Endodermal cell (in vitro differentiated cells): ENCODE measurements around the gene ADGRD2. TPM values are rescaled to one million over a fixed set of nuclear protein-coding genes. Genes with fewer than 3 reads are reported as not detected.

Experiments
- DNase-seq: peaks from one replicate; pipeline ENCODE4 v3.0.0-alpha.2; 2017
- H3K27ac ChIP-seq: 2 replicates; pipeline ENCODE4 v1.5.1; 2013; ENCODE audit warnings: mild to moderate bottlenecking, low read depth, low read length, moderate library complexity
- H3K27me3 ChIP-seq: 2 replicates; pipeline ENCODE4 v1.6.1; 2013; ENCODE audit warnings: mild to moderate bottlenecking, low read length, moderate library complexity; ENCODE audit not compliant: insufficient read depth, control insufficient read depth, poor library complexity, severe bottlenecking
- H3K36me3 ChIP-seq: 2 replicates; pipeline ENCODE4 v1.7.0; 2013; ENCODE audit warnings: mild to moderate bottlenecking, low read length, moderate library complexity; ENCODE audit not compliant: control insufficient read depth, insufficient read depth
- H3K4me1 ChIP-seq: one replicate; pipeline ENCODE4 v1.7.0; 2013; ENCODE audit warnings: low read length; ENCODE audit not compliant: control insufficient read depth, insufficient read depth
- H3K4me3 ChIP-seq: 2 replicates; pipeline ENCODE4 v1.5.1; 2013; ENCODE audit warnings: mild to moderate bottlenecking, low read length, moderate library complexity
- H3K9ac ChIP-seq: 2 replicates; pipeline ENCODE4 v1.6.1; 2013; ENCODE audit warnings: mild to moderate bottlenecking, low read length, moderate library complexity; ENCODE audit not compliant: poor library complexity, severe bottlenecking; ENCODE audit errors: extremely low read depth
- H3K9me3 ChIP-seq: 2 replicates; pipeline ENCODE4 v1.6.1; 2013; ENCODE audit warnings: mild to moderate bottlenecking, low read length, moderate library complexity; ENCODE audit not compliant: control insufficient read depth
- H3K27ac Mint-ChIP-seq: 2 replicates; pipeline ENCODE4 v1.8.0; 2020; ENCODE audit warnings: mixed read lengths
- H3K27me3 Mint-ChIP-seq: 2 replicates; pipeline ENCODE4 v1.8.0; 2021; ENCODE audit warnings: mild to moderate bottlenecking, mixed read lengths; ENCODE audit not compliant: insufficient read depth
- H3K36me3 Mint-ChIP-seq: 2 replicates; pipeline ENCODE4 v1.8.0; 2020; ENCODE audit warnings: low read depth, mixed read lengths
- H3K4me1 Mint-ChIP-seq: 2 replicates; pipeline ENCODE4 v1.8.0; 2020; ENCODE audit warnings: mixed read lengths
- H3K4me3 Mint-ChIP-seq: 2 replicates; pipeline ENCODE4 v1.8.0; 2020; ENCODE audit warnings: mild to moderate bottlenecking, moderate library complexity, mixed read lengths
- H3K9me3 Mint-ChIP-seq: 2 replicates; pipeline ENCODE4 v1.8.0; 2020; ENCODE audit warnings: mild to moderate bottlenecking, mixed read lengths
- CTCF ChIP-seq: fragments of 200-600 bp; sonication (generic); conservative IDR thresholded peaks from 2 replicates; pipeline ENCODE4 v1.5.0; 2021; ENCODE audit warnings: antibody characterized with exemption, mild to moderate bottlenecking
- WGBS, 2 experiments: methylation state at CpG; one replicate each; pipeline versions ENCODE4 v1.1.5 to v1.1.7; 2013; ENCODE audit warnings: missing lambda C conversion rate in 2 of 2, mixed read lengths in 1 of 2; ENCODE audit not compliant: insufficient coverage in 1 of 2, insufficient read length in 1 of 2; 5-methylcytosine and 5-hydroxymethylcytosine counted together
- total RNA-seq, 2 donors: library from RNA; stranded (reverse); fragmentation: NEBNext Ultra II Directional in 1 of 2; extraction: Animal tissue kit (Norgen Biotek cat#: 25700) in 1 of 2; gene quantifications; 2 replicates in 1 of 2; 3 replicates in 1 of 2; pipeline ENCODE4 v1.2.1, GENCODE V29; 2021

The ADGRD2 gene
- total RNA-seq, 2 donors from 2014 or later: 0.33 to 0.40 TPM

GRCh38 chr9:124473310-124473709 lies 23.1 kb downstream of the ADGRD2 start:
- Mint-ChIP-seq H3K4me1 (peaks cover under 1% of the 10 kb centered on the region), H3K27me3 (peaks cover 26% of the 10 kb centered on the region), H3K36me3 (no peaks in the 10 kb centered on the region), H3K27ac (no peak overlapping the region), H3K9me3 (no peaks in the 10 kb centered on the region), H3K4me3 (no peak overlapping the region)
- Histone ChIP-seq H3K9ac (no peak overlapping the region), H3K27ac (no peak overlapping the region), H3K27me3 (peaks cover 13% of the 10 kb centered on the region), H3K9me3 (no peaks in the 10 kb centered on the region), H3K36me3 (no peaks in the 10 kb centered on the region), H3K4me1 (no peaks in the 10 kb centered on the region), H3K4me3 (no peak overlapping the region)
- no peak for TF ChIP-seq CTCF
- no peak for DNase-seq
- WGBS, 2 experiments: 90 to 97% methylated on average over 7 to 10 of the region's 10 CpGs

- H3K9me3 ChIP-seq: no peaks in the 10 kb centered on the region
- H3K27ac Mint-ChIP-seq: no peak overlapping the region
- 75 to 77% methylated on average over 2 to 4 of the region's 4 CpGs for WGBS, 2 experiments
- peaks cover 34% of the 10 kb centered on the region for H3K27me3 Mint-ChIP-seq
- peaks cover 21% of the 10 kb centered on the region for H3K27me3 ChIP-seq
- H3K36me3 Mint-ChIP-seq: no peaks in the 10 kb centered on the region
- no peak overlapping the region for H3K27ac ChIP-seq
- DNase-seq: no peak
- H3K4me1 Mint-ChIP-seq: peaks cover 2% of the 10 kb centered on the region
- H3K36me3 ChIP-seq: no peaks in the 10 kb centered on the region
- TF ChIP-seq CTCF: no peak
- no peaks in the 10 kb centered on the region for H3K9me3 Mint-ChIP-seq
- H3K4me1 ChIP-seq: no peaks in the 10 kb centered on the region
- H3K4me3 ChIP-seq: no peak overlapping the region
- no peak overlapping the region for H3K9ac ChIP-seq
- no peak overlapping the region for H3K4me3 Mint-ChIP-seq
These were observed 23.9 kb downstream of the ADGRD2 start for GRCh38 chr9:124474151-124474550.

- H3K9ac ChIP-seq: no peak overlapping the region
- H3K4me3 ChIP-seq: no peak overlapping the region
- no peaks in the 10 kb centered on the region for H3K9me3 ChIP-seq
- 80 to 90% methylated on average over 7 to 21 of the region's 21 CpGs for WGBS, 2 experiments
- H3K27ac ChIP-seq: no peak overlapping the region
- H3K4me1 ChIP-seq: no peaks in the 10 kb centered on the region
- H3K4me1 Mint-ChIP-seq: peaks cover 2% of the 10 kb centered on the region
- peak; percentile 83 for DNase-seq
- no peaks in the 10 kb centered on the region for H3K36me3 Mint-ChIP-seq
- H3K27ac Mint-ChIP-seq: no peak overlapping the region
- H3K27me3 ChIP-seq: peaks cover 33% of the 10 kb centered on the region
- no peaks in the 10 kb centered on the region for H3K36me3 ChIP-seq
- no peaks in the 10 kb centered on the region for H3K9me3 Mint-ChIP-seq
- TF ChIP-seq CTCF: peak; percentile 41
- H3K27me3 Mint-ChIP-seq: peaks cover 46% of the 10 kb centered on the region
- no peak overlapping the region for H3K4me3 Mint-ChIP-seq
These were observed 25.1 kb downstream of the ADGRD2 start for GRCh38 chr9:124475158-124475867.
